ENCODE measurements around the gene ELFN1. TPM values are rescaled to one million over a fixed set of nuclear protein-coding genes. Genes with fewer than 3 reads are reported as not detected.

Gene ELFN1
- total and polyA plus RNA-seq, 4 donors = 0.43 to 3.5 (median 3.4) TPM

GRCh38 chr7:1669064-1669951, 769 bp upstream of the ELFN1 start:
- DNase-seq (ENCODE audit: low spot score) = peak; percentile 31
- WGBS = 20% methylated on average over 68 of the region's 68 CpGs
- Histone ChIP-seq H3K36me3 (ENCODE audit: control insufficient read depth in 4 of 4, insufficient read depth in 3 of 4, low read depth in 1 of 4, low read length in 3 of 4) (no peaks in the 10 kb centered on the region), H3K4me3 (ENCODE audit: low read depth in 1 of 3, low read length in 3 of 3) (peak overlapping the region in 2 of 3 donors; percentile 7 to 71), H3K27me3 (ENCODE audit: control insufficient read depth in 4 of 4, insufficient read depth in 4 of 4, low read length in 3 of 4) (no peaks in the 10 kb centered on the region), H3K4me1 (ENCODE audit: control insufficient read depth in 4 of 4, insufficient read depth in 4 of 4, low read length in 3 of 4) (peaks cover 26 to 64% (median 33%) of the 10 kb centered on the region in 4 donors), H3K9me3 (ENCODE audit: control insufficient read depth in 4 of 4, low read length in 3 of 4) (no peaks in the 10 kb centered on the region), H3K27ac (ENCODE audit: low read depth in 1 of 2, low read length in 2 of 2) (peak overlapping the region; percentile 82 to 85), H3K9ac (ENCODE audit: low read depth in 1 of 2, low read length in 2 of 2) (no peak overlapping the region)
- no peak for TF ChIP-seq FOXA1 (IDR thresholded peaks at IDR 0.05)
- no peak for TF ChIP-seq RAD21 (IDR thresholded peaks at IDR 0.05)
- no peak for TF ChIP-seq FOXA2 (IDR thresholded peaks at IDR 0.05)
- no peak for TF ChIP-seq RXRA (IDR thresholded peaks at IDR 0.05)

GRCh38 chr7:1670894-1671593, 967 bp downstream of the ELFN1 start:
- Histone ChIP-seq H3K4me1 (ENCODE audit: control insufficient read depth in 4 of 4, insufficient read depth in 4 of 4, low read length in 3 of 4) (peaks cover 26 to 63% (median 34%) of the 10 kb centered on the region in 4 donors), H3K9ac (ENCODE audit: low read depth in 1 of 2, low read length in 2 of 2) (peak overlapping the region in 1 of 2 donors; percentile 8), H3K27ac (ENCODE audit: low read depth in 1 of 2, low read length in 2 of 2) (no peak overlapping the region), H3K36me3 (ENCODE audit: control insufficient read depth in 4 of 4, insufficient read depth in 3 of 4, low read depth in 1 of 4, low read length in 3 of 4) (no peaks in the 10 kb centered on the region), H3K9me3 (ENCODE audit: control insufficient read depth in 4 of 4, low read length in 3 of 4) (no peaks in the 10 kb centered on the region), H3K4me3 (ENCODE audit: low read depth in 1 of 3, low read length in 3 of 3) (peak overlapping the region in 2 of 3 donors; percentile 64 to 71), H3K27me3 (ENCODE audit: control insufficient read depth in 4 of 4, insufficient read depth in 4 of 4, low read length in 3 of 4) (no peaks in the 10 kb centered on the region)
- peak; percentile 30 for DNase-seq (ENCODE audit: low spot score)
- no peak for TF ChIP-seq HNF4A (conservative IDR thresholded peaks at IDR 0.05)
- TF ChIP-seq ATF3 (IDR thresholded peaks at IDR 0.05) = no peak
- TF ChIP-seq YY1 (IDR thresholded peaks at IDR 0.05) = no peak
- TF ChIP-seq ZBTB33 (IDR thresholded peaks at IDR 0.05) = no peak
- TF ChIP-seq CTCF (IDR thresholded peaks at IDR 0.05; ENCODE audit: low read depth, low read length, missing input control) = no peak
- no peak for TF ChIP-seq MAX (IDR thresholded peaks at IDR 0.05)
- no peak for TF ChIP-seq HNF4G (IDR thresholded peaks at IDR 0.05)
- no peak for TF ChIP-seq RXRA (IDR thresholded peaks at IDR 0.05)
- no peak for TF ChIP-seq REST (IDR thresholded peaks at IDR 0.05)
- TF ChIP-seq NR2F2 (IDR thresholded peaks at IDR 0.05) = no peak
- no peak for TF ChIP-seq SP1 (IDR thresholded peaks at IDR 0.05)
- TF ChIP-seq JUND (IDR thresholded peaks at IDR 0.05) = no peak
- no peak for TF ChIP-seq FOXA2 (IDR thresholded peaks at IDR 0.05)
- TF ChIP-seq EGR1 (IDR thresholded peaks at IDR 0.05; ENCODE audit: low read depth in 2 of 2) = no peak
- TF ChIP-seq TAF1 (conservative IDR thresholded peaks at IDR 0.05) = no peak
- TF ChIP-seq FOXA1 (IDR thresholded peaks at IDR 0.05) = no peak
- TF ChIP-seq GABPA (IDR thresholded peaks at IDR 0.05 in 1 of 2, conservative IDR thresholded peaks at IDR 0.05 in 1 of 2) = no peak
- TF ChIP-seq RAD21 (IDR thresholded peaks at IDR 0.05) = no peak
- WGBS = 19% methylated on average over 26 of the region's 26 CpGs
